HG03439 (cell line): ENCODE measurements around the gene MEGF11.

Experiments used
- ATAC-seq: cut with Tn5 transposase; IDR thresholded peaks from one replicate; pipeline ENCODE4 v1.9.1; 2021; ENCODE audit warnings: mild to moderate bottlenecking, moderate library complexity; ENCODE audit not compliant: unreplicated experiment

Gene MEGF11

GRCh38 chr15:66097151-66098021 is 156.2 kb downstream of the MEGF11 start:
- ATAC-seq = no peak

DNA sequence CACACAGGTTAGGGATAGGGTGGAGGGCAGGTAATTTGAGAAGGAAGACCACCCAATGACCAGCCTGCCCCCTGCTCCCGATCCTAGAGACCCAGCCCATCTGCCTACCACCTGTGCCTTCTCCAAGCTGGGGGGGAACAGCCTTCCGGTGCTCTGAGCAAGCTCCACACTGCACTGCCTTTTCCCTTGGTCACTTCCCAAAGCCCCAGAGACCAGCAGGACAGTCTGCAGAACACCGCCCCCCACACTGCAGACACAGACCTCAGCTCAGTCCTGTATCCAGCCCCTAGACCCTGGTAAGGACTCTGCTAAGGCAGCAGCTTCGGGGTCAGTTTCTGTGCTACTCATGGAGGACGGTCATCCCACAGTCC is 156.9 kb downstream of the MEGF11 start:
- no peak for ATAC-seq

DNA sequence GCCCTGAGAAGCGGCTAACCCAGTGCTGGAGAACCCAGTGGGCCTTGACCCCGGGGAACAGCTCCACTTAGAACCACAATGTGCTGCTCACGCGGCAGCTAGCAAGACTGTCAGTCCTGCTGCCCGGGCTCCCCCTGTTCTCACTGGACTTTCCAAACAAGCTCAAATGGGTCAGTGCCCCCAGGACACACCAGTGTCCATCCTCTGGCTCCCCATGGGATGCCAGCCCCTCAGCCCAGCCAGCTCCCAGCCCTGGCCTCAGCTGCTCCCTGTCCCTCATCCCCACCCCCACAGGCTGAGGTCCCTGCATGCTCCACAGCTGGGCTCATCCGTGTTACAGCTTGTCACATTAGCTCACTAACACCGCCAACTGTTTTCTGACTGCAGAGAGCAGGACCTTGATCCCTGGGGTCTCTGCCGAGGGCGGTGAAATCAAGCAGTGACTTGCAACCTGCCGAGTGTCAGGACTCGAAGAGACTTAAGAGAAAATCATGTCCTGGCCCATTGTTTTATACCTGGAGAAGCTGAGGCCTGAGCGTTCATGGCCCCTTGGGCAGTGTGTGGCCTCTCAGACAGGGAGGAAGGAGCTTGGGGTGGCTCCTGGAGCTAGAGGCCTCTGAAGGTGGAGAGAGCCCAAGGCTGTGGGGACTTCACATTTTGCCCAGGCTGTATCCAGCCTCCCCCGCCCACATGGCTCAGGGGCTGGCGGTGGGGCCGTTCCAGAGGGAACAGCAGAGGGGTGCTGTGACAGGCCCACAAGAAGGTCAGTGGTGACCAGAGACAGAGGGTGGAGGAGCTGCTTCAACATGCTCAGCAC is 157.5 kb downstream of the MEGF11 start:
- no peak for ATAC-seq

- no peak for ATAC-seq
Observed at GRCh38 chr15:66094331-66094730, 159.2 kb downstream of the MEGF11 start.

- ATAC-seq = no peak
Observed at GRCh38 chr15:66092053-66093016, 161.2 kb downstream of the MEGF11 start.

- no peak for ATAC-seq
Observed at GRCh38 chr15:66089509-66089908, 164.0 kb downstream of the MEGF11 start.

DNA sequence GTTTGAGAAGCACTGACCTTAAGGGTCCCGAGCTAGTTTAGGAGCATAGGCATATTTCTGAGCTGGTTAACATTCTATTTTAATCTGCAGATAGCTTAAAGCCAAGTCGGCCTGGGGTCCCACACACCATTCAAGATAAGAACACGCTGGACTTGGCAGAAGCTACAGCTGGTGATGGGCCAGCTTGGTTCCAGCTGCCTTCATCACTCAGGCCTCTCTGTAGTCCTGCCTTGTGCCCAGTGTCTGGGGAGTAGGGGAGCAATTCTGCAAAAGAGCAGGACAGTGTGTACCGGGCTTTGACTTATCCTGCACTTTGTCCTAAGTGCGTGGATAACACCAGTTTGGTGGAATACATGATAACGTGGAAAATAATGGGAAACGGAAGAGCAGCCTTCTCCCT is 164.5 kb downstream of the MEGF11 start:
- ATAC-seq = no peak

- ATAC-seq = no peak
Observed at GRCh38 chr15:66085128-66085527, 168.4 kb downstream of the MEGF11 start.

DNA sequence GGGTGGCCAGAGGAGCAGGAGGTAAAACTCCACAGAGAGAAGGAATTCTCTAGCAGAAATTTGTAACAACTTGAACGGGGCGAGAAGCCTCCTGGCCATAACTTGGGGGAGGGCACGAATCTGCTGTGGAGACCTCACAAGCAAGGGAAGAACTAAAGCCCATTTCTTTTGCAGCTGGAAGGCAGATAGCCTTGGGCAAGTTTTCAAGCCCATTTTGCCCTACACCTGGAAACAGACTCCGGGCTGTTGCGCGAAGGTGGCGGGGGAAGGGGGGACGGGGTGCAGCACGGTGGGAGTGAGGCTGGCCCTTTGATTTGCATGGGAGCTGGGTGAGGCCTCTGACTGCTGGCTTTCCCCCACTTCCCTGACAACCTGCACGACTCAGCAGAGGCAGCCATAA is 168.8 kb downstream of the MEGF11 start:
- no peak for ATAC-seq

- ATAC-seq = no peak
Observed at GRCh38 chr15:66080717-66081398, 172.7 kb downstream of the MEGF11 start.

DNA sequence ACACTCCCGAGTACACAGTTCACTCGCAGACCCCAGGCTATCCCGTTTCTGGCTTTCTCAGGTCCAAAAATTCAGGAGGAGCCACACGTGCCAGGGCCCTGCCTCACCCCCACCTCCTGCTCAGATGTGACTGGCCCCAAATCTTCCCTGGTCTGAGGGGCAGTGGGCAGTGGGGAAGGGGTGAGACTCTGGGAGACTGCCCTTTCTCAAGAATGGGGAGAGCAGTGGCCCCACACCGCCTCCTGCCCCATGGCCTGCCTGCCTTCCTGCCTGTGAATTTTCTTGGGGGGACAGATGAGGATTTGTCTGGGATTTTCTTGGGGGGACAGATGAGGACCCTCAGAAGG is 174.6 kb downstream of the MEGF11 start:
- no peak for ATAC-seq

- ATAC-seq = no peak
Observed at GRCh38 chr15:66078196-66078928, 175.2 kb downstream of the MEGF11 start.

DNA sequence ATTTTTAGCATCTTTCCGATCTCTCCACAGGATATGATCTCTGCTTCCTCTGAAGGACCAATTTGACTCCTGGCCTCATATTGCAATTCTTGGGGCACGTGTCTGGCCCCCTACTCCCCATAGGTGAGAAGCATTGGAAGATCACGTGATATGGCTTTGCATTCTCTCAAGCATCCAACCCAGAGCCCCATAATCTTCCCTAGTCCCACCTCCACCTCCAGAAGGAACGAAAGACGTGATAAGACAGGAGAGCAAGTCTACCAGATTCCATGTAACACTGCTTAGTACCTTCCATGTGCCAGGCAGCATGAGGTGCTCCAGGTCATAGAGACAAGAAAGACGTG is 176.3 kb downstream of the MEGF11 start:
- ATAC-seq = no peak

- no peak for ATAC-seq
Observed at GRCh38 chr15:66076591-66077319, 176.8 kb downstream of the MEGF11 start.

DNA sequence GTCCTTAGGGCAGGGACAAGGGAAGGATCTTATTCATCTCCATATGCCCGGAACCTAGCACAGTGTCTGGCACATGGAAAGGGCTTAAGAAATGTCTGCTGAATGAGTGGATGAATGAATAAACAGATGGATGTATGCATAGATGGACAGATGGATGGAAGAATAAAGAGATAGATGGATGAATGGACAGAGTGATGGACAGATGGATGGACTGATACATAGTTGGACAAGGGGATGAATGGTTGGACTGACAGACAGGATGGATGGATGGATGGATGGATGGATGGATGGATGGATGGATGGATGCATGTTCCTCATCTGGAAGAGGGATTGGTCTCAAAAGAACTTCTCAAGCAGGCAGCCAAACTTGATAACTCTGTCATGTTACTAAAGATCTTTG is 177.6 kb downstream of the MEGF11 start:
- no peak for ATAC-seq

DNA sequence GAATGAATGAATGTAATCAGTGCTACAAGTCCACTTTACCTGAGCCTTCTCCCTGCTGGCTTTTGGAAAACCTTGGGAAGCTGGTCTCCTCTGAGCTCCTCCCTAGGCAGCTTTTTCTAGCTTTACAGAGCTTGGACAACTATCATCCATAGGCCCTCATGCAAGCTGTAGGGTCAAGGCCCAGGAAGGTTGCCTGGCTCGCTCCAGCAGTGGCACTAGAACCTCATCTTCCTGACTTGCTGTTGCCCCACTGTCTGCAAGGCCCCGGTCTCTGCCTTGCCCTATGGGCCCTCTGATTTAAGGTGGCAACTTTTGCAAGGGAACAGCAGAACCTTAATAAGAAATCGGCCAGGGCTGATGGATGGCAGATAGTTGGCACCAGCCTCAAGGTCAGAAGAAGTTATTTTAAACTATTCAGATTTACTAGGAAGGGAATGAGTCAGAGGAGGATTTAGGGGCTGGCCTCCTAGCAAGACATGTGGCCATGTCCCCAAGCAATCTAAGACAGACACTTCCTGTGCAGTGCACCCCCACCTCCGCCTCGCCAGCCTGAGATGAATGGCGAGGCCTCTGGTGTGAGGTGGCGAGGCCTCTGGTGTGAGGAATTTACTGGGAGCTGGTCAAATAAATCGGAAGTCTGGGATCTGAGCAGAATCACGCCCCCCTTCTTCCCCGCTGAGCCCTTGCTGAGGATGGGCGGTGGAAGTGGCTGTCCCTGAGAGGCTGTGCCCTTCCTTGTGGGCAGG is 180.8 kb downstream of the MEGF11 start:
- no peak for ATAC-seq

DNA sequence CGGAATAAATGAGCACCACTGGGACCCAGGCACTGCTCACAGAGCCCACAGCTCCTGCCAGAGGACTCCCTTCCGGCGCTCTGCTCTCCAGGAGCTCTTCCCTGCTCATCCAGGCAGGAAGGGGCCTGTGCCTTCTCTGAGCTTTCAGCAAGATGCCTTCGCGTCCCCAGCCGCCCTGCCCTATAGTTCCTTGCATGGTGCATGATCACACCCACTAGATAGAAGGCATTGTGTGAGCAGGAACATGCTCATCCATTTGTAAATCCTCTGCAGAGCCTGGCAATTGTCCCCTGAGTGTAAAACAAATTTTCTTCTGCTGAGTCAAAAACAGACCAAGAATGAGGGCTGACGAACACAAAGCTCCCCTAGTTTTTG is 181.6 kb downstream of the MEGF11 start:
- ATAC-seq = no peak

GRCh38 chr15:66071160-66071920 is 182.2 kb downstream of the MEGF11 start:
- ATAC-seq = no peak
